GM12878 (cell line): ENCODE data around the gene IGFBP2. TPM values are rescaled to one million over a fixed set of nuclear protein-coding genes. Genes with fewer than 3 reads are reported as not detected.

Experiments used
- ATAC-seq: fragments of 200-7000 bp; cut with Tn5 transposase; 3 replicates; pipeline ENCODE4 v1.9.1; 2020; ENCODE audit warnings: mild to moderate bottlenecking, moderate library complexity
- BruUV-seq: library from RNA; stranded (reverse); fragments of 400-500 nt; replicated peaks from 2 replicates; lab custom pipeline; 2021; lab: Mats Ljungman, UMichigan
- CTCF ChIA-PET: fragments of 300-600 bp; sonication (Branson Sonifier 250); formaldehyde crosslinking; extraction: SDS; loops from one replicate; lab custom pipeline; 2021; ENCODE audit warnings: inconsistent platforms; lab: Yijun Ruan, JAX
- POLR2A ChIA-PET: fragments of 350-600 bp; formaldehyde crosslinking; extraction: SDS; loops from one replicate; lab custom pipeline; 2021; ENCODE audit warnings: inconsistent platforms; lab: Charles Lee
- RAD21 ChIA-PET: fragments of 300-600 bp; sonication (Branson Sonifier 250); formaldehyde crosslinking; loops from one replicate; lab custom pipeline; 2023; ENCODE audit warnings: antibody characterized with exemption; ENCODE audit not compliant: unreplicated experiment; lab: Charles Lee
- SMC1A ChIA-PET: fragments of 300-600 bp; sonication (Branson Sonifier 250); formaldehyde crosslinking; loops from one replicate; lab custom pipeline; 2023; ENCODE audit not compliant: unreplicated experiment, uncharacterized antibody; lab: Charles Lee
- DNase-seq: peaks from one replicate; pipeline ENCODE4 v3.0.0-alpha.2; 2011; ENCODE audit warnings: low read depth, low spot score
- FAIRE-seq: peaks from 3 replicates; lab custom pipeline; 2011; peaks lifted over from hg19 to GRCh38; lab: Jason Lieb, UNC
- H2AFZ ChIP-seq: 2 replicates; pipeline ENCODE4 v1.6.0; 2011; ENCODE audit warnings: low read depth, low read length, control low read depth; ENCODE audit not compliant: control insufficient read depth
- H3K27ac ChIP-seq: 2 replicates; pipeline ENCODE4 v1.5.1; 2011; ENCODE audit warnings: control low read depth; ENCODE audit not compliant: control insufficient read depth, insufficient read depth
- H3K27me3 ChIP-seq, 2 experiments: replicated peaks in 1 of 2; 2 replicates each; pipeline versions ENCODE4 v1.6.0 to v1.6.1; 2011; ENCODE audit warnings: low read length in 1 of 2; ENCODE audit not compliant: control insufficient read depth in 2 of 2, insufficient read depth in 2 of 2
- H3K36me3 ChIP-seq, 2 experiments: 2 replicates each; pipeline ENCODE4 v1.5.1; 2011; ENCODE audit warnings: low read length in 1 of 2; ENCODE audit not compliant: control insufficient read depth in 2 of 2, insufficient read depth in 2 of 2
- H3K4me1 ChIP-seq: 2 replicates; pipeline ENCODE4 v1.6.1; 2011; ENCODE audit warnings: mild to moderate bottlenecking, low read length, moderate library complexity, mixed read lengths; ENCODE audit not compliant: control insufficient read depth, insufficient read depth
- H3K4me2 ChIP-seq: 2 replicates; pipeline ENCODE4 v1.6.0; 2011; ENCODE audit warnings: control low read depth; ENCODE audit not compliant: control insufficient read depth, insufficient read depth
- H3K4me3 ChIP-seq: fragments of 200-600 bp; sonication (generic); 2 replicates; pipeline ENCODE4 v1.5.1; 2016
- H3K79me2 ChIP-seq: 2 replicates; pipeline ENCODE4 v1.6.0; 2011; ENCODE audit warnings: low read length; ENCODE audit not compliant: control insufficient read depth, insufficient read depth
- H3K9ac ChIP-seq: 2 replicates; pipeline ENCODE4 v1.8.0; 2011; ENCODE audit warnings: low read length, control low read depth, mixed read lengths; ENCODE audit not compliant: control insufficient read depth, insufficient read depth
- H3K9me3 ChIP-seq: replicated peaks from 3 replicates; pipeline ENCODE4 v1.5.1; 2011; ENCODE audit warnings: mild to moderate bottlenecking, low read length; ENCODE audit not compliant: control insufficient read depth, insufficient read depth
- H4K20me1 ChIP-seq: 2 replicates; pipeline ENCODE4 v1.6.0; 2011; ENCODE audit not compliant: control insufficient read depth, insufficient read depth
- ASH2L ChIP-seq: fragments of 300-600, 200-600 bp; sonication (generic); IDR thresholded peaks from 2 replicates; pipeline ENCODE4 v1.6.1; 2017; ENCODE audit warnings: low read depth, mild to moderate bottlenecking, borderline replicate concordance
- CTCF ChIP-seq, 3 experiments: IDR thresholded peaks in 2 of 3; conservative IDR thresholded peaks in 1 of 3; 2 replicates each; pipeline ENCODE4 v1.5.1; 2011; ENCODE audit warnings: low read depth in 3 of 3, low read length in 3 of 3, mild to moderate bottlenecking in 3 of 3, control low read depth in 2 of 3, moderate library complexity in 2 of 3, inconsistent platforms in 1 of 3, mixed read lengths in 1 of 3; ENCODE audit not compliant: control insufficient read depth in 2 of 3, insufficient read depth in 1 of 3; ENCODE audit errors: extremely low read depth in 1 of 3
- ELK1 ChIP-seq: IDR thresholded peaks from 2 replicates; pipeline ENCODE4 v1.6.1; 2012; ENCODE audit warnings: low read depth, low read length, improper control_type of control experiment
- HDAC6 ChIP-seq: fragments of 200-600 bp; sonication (generic); IDR thresholded peaks from one replicate; pipeline ENCODE4 v1.8.0; 2017; ENCODE audit warnings: antibody characterized with exemption; ENCODE audit not compliant: unreplicated experiment
- MXI1 ChIP-seq: fragments of 150-350 bp; IDR thresholded peaks from 2 replicates; pipeline ENCODE4 v1.6.1; 2011; ENCODE audit warnings: low read depth, mild to moderate bottlenecking, inconsistent platforms, low read length, improper control_type of control experiment
- NBN ChIP-seq: fragments of 450-650 bp; IDR thresholded peaks from 2 replicates; pipeline ENCODE4 v1.6.1; 2016
- NFIC ChIP-seq: IDR thresholded peaks from 2 replicates; pipeline ENCODE4 v1.6.1; 2012; ENCODE audit warnings: low read depth, mild to moderate bottlenecking, inconsistent platforms, low read length, moderate library complexity
- NFYB ChIP-seq: IDR thresholded peaks from 2 replicates; pipeline ENCODE4 v1.6.1; 2011; ENCODE audit warnings: low read depth, mild to moderate bottlenecking, low read length, improper control_type of control experiment, moderate library complexity; ENCODE audit not compliant: insufficient read depth
- NR2C1 ChIP-seq: fragments of 450-650 bp; IDR thresholded peaks from 2 replicates; pipeline ENCODE4 v1.6.1; 2017; ENCODE audit warnings: antibody characterized with exemption, mild to moderate bottlenecking, moderate library complexity
- RAD21 ChIP-seq: IDR thresholded peaks from 2 replicates; pipeline ENCODE4 v1.6.1; 2011; ENCODE audit warnings: mild to moderate bottlenecking, low read depth, low read length, moderate library complexity; ENCODE audit not compliant: insufficient read depth
- SMC3 ChIP-seq: IDR thresholded peaks from 2 replicates; pipeline ENCODE4 v1.6.1; 2011; ENCODE audit warnings: low read length, improper control_type of control experiment, borderline replicate concordance
- USF2 ChIP-seq: IDR thresholded peaks from 2 replicates; pipeline ENCODE4 v1.6.1; 2011; ENCODE audit warnings: low read depth, low read length, improper control_type of control experiment, borderline replicate concordance
- WRNIP1 ChIP-seq: IDR thresholded peaks from 2 replicates; pipeline ENCODE4 v1.6.1; 2011; ENCODE audit warnings: low read depth, low read length, improper control_type of control experiment, borderline replicate concordance
- YY1 ChIP-seq: IDR thresholded peaks from 2 replicates; pipeline ENCODE4 v1.6.1; 2011; ENCODE audit warnings: low read depth, mild to moderate bottlenecking, low read length
- ZNF592 ChIP-seq: fragments of 450-650 bp; IDR thresholded peaks from 2 replicates; pipeline ENCODE4 v1.6.1; 2017; ENCODE audit warnings: mild to moderate bottlenecking, moderate library complexity
- WGBS: methylation state at CpG from one replicate; pipeline ENCODE4 v1.1.6; 2016; ENCODE audit warnings: low lambda C conversion rate; ENCODE audit not compliant: insufficient replicate concordance, insufficient coverage; ENCODE audit errors: missing lambda C conversion rate; 5-methylcytosine and 5-hydroxymethylcytosine counted together
- in situ Hi-C: fragments of 300-500 bp; cut with MboI; formaldehyde crosslinking; loops from 9 replicates; pipeline ENCODE4 v1.14.3; 2018; ENCODE audit warnings: mixed read lengths
- intact Hi-C: fragments of 100-400 bp; cut with micrococcal nuclease; formaldehyde crosslinking; loops from one replicate; pipeline ENCODE4 v1.14.2; 2022; ENCODE audit not compliant: unreplicated experiment
- polyA plus RNA-seq, 11 experiments: library from polyadenylated mRNA; depleted of rRNA in 4 of 11; unstranded in 6 of 11; stranded (reverse) in 5 of 11; fragments of >200 nt; fragmentation: Nextera tagmentation in 4 of 11; fragmentation: Illumina TruSeq in 1 of 11; extraction: Ambion mirVana in 4 of 11; extraction: Trizol in 1 of 11; gene quantifications; 1 replicate in 1 of 11; 2 replicates in 10 of 11; pipeline versions ENCODE4 v1.2.1 to v1.2.3, GENCODE V29; 2011 to 2016; ENCODE audit warnings: inconsistent platforms in 2 of 11, missing spikeins in 2 of 11, low read depth in 1 of 11
- total RNA-seq, 4 experiments: library from RNA; depleted of rRNA in 3 of 4; stranded (reverse); fragments of >200 nt in 3 of 4; fragmentation: Illumina TruSeq in 1 of 4; extraction: Trizol in 1 of 4; gene quantifications; 2 replicates each; pipeline versions ENCODE4 v1.2.1 to v1.2.3, GENCODE V29; 2013 to 2021

The IGFBP2 gene
- total and polyA plus RNA-seq, 10 of the 15 experiments (the other 5 are each of a cell fraction or from before 2014, with no cell fraction given) = 0.11 to 1.5 (median 0.38) TPM; not detected in 5

GRCh38 chr2:216696751-216697560 lies 63.7 kb downstream of the IGFBP2 start:
- CTCF ChIA-PET = interaction anchor here (0.6 to 1.3 kb wide), 4 partner anchors 11 to 469 kb away, joined by 3 read pairs; no protein-coding TSS in a partner anchor
- no peak overlapping the region for H3K4me2 ChIP-seq
- ATAC-seq (no peak), FAIRE-seq (no peak), DNase-seq (no peak)
- H3K9ac ChIP-seq = no peak overlapping the region
- 8% methylated on average over 7 of the region's 7 CpGs for WGBS
- no peaks in the 10 kb centered on the region for H3K79me2 ChIP-seq
- no TSS peak for BruUV-seq
- no peak overlapping the region for H2AFZ ChIP-seq
- RAD21 ChIA-PET = no interaction called here
- intact Hi-C loops (loop anchor here (10.0 kb wide), 1 partner anchor 528 kb away; no protein-coding TSS in a partner anchor), in situ Hi-C loops (no loop called here)
- SMC1A ChIA-PET = no interaction called here
- H3K27me3 ChIP-seq = peaks cover 10 to 18% of the 10 kb centered on the region in 2 experiments
- H3K4me3 ChIP-seq = no peak overlapping the region
- no peak overlapping the region for H3K27ac ChIP-seq
- POLR2A ChIA-PET = no interaction called here
- H4K20me1 ChIP-seq = no peaks in the 10 kb centered on the region
- H3K4me1 ChIP-seq = no peaks in the 10 kb centered on the region
- H3K36me3 ChIP-seq = no peaks in the 10 kb centered on the region
- no peaks in the 10 kb centered on the region for H3K9me3 ChIP-seq
- TF ChIP-seq ELK1 (no peak), ZNF592 (no peak), USF2 (no peak), MXI1 (no peak), NBN (no peak), SMC3 (peak; percentile 28; the same call in 1 of the 2 replicates), NFYB (no peak), ASH2L (no peak), RAD21 (peak; percentile 44), NFIC (no peak), YY1 (no peak), HDAC6 (no peak), NR2C1 (no peak), CTCF (IDR thresholded peaks at IDR 0.05 in 2 of 3, conservative IDR thresholded peaks at IDR 0.05 in 1 of 3; ENCODE audit: control insufficient read depth in 2 of 3, extremely low read depth in 1 of 3, insufficient read depth in 1 of 3, low read depth in 3 of 3, low read length in 3 of 3) (peak in 2 of 3 experiments; percentile 23 to 38; a peak in 3 of 6 replicates), WRNIP1 (no peak)
